SIG-M5 treated with dmso at 0.1 percent for 504 hours (cell line): ENCODE data around the gene AICDA.
A peak's percentile ranks its signal among the peaks of the same experiment; 100 is the strongest.
"Not testable (repeated sequence)": the region's sequence is repeated elsewhere in the genome, so short reads cannot be mapped to it uniquely, and the experiment has no call there.

ENCODE experiments used
- DNase-seq: peaks from one replicate; lab custom pipeline; 2025; ENCODE audit not compliant: unreplicated experiment; lab: John Stamatoyannopoulos, UW

Gene AICDA

GRCh38 chr12:8612629-8613028, at the start of gene AICDA:
Gene AICDA, minus strand, starts transcription at chr12:8612859. Its CDS starts 92 bp downstream, at chr12:8612767.
- no peak for DNase-seq

- no peak for DNase-seq
Measured at GRCh38 chr12:8661751-8662150, 49.1 kb upstream of the AICDA start.

GRCh38 chr12:8661016-8661415, 48.4 kb upstream of the AICDA start:
- DNase-seq = no peak

GRCh38 chr12:8658346-8658745, 45.7 kb upstream of the AICDA start:
- DNase-seq = no peak

- DNase-seq = no peak
Measured at GRCh38 chr12:8655421-8655820, 42.8 kb upstream of the AICDA start.

GRCh38 chr12:8648576-8649205, 36.0 kb upstream of the AICDA start:
- no peak for DNase-seq

- no peak for DNase-seq
Measured at GRCh38 chr12:8647968-8648367, 35.3 kb upstream of the AICDA start.

- peak; percentile 53 for DNase-seq
Measured at GRCh38 chr12:8644345-8645248, 31.9 kb upstream of the AICDA start.

GRCh38 chr12:8642775-8643174, 30.1 kb upstream of the AICDA start:
- no peak for DNase-seq

GRCh38 chr12:8639936-8640335, 27.3 kb upstream of the AICDA start:
- DNase-seq = no peak

- no peak for DNase-seq
Measured at GRCh38 chr12:8638951-8639350, 26.3 kb upstream of the AICDA start.

GRCh38 chr12:8637666-8638065, 25.0 kb upstream of the AICDA start:
- DNase-seq = no peak

- DNase-seq = no peak
Measured at GRCh38 chr12:8637244-8637643, 24.6 kb upstream of the AICDA start.

- DNase-seq = no peak
Measured at GRCh38 chr12:8636581-8636980, 23.9 kb upstream of the AICDA start.

- not testable (repeated sequence) for DNase-seq
Measured at GRCh38 chr12:8636007-8636346, 23.3 kb upstream of the AICDA start.

- not testable (repeated sequence) for DNase-seq
Measured at GRCh38 chr12:8635342-8636006, 22.8 kb upstream of the AICDA start.

GRCh38 chr12:8630131-8630530, 17.5 kb upstream of the AICDA start:
- no peak for DNase-seq

GRCh38 chr12:8629486-8630033, 16.9 kb upstream of the AICDA start:
- no peak for DNase-seq

- DNase-seq = no peak
Measured at GRCh38 chr12:8628731-8629130, 16.1 kb upstream of the AICDA start.

GRCh38 chr12:8624750-8625149, 12.1 kb upstream of the AICDA start:
- DNase-seq = not testable (repeated sequence)

- DNase-seq = no peak
Measured at GRCh38 chr12:8622646-8623045, 10.0 kb upstream of the AICDA start.

GRCh38 chr12:8615206-8615605, 2.5 kb upstream of the AICDA start:
- no peak for DNase-seq
